ENCODE results near the gene PDPN.

DNA sequence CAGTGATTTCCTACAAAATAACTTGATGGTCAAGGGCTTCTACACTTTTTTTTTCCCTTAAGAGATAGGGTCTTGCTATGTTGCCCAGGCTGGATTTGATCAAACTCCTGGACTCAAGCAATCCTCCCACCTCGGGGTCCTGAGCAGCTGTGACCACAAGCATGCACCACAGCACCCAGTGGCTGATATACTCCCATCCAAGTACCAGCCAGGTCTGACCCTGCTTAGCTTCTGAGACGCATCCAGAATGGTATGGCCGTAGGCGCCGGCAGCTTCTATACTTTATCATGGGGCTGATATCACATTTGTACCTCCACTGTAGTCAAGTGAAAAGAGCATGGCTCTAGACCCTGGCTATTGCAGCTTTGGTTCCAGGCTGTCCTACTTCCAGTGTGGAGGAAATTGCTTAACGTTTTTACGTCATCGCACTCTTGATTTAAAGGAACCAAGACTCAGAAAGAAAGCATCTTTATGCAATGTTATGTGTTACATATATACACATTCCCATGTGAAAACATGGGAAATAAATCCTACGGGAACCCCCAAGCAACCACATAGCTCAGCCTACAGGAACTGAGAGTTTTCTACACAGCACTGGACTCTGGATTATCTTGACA, 39.5 kb downstream of the PDPN start:
- TF ChIP-seq EZH2phosphoT487 (IDR thresholded peaks at IDR 0.05; ENCODE audit: insufficient read depth, low read depth): no peak
- TF ChIP-seq EZH2 (IDR thresholded peaks at IDR 0.05; ENCODE audit: insufficient read depth, poor library complexity, severe bottlenecking): no peak
